Measurements from ENCODE around the gene CNTN4. TPM values are rescaled to one million over a fixed set of nuclear protein-coding genes. Genes with fewer than 3 reads are reported as not detected.

Gene CNTN4
- total RNA-seq, 1 experiment from 2014 or later, result not detected

DNA sequence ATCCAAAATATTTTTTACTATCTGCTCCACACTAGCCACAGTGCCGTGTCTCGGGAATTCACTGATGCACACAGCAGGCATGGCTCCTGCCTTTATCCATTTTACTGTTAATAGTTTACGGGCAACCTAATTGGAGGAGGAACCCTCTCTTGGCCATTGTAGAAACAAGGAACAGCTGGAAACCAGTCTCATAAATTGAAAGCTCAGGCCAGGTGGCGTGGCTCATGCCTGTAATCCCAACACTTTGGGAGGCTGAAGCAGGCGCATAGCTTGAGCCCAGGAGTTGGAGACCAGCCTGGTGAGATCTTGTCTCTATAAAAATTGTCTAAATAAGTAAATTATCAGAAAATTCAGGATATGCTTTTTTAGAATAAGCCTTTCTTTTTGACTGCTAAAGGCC is 972.5 kb downstream of the CNTN4 start:
- Mint-ChIP-seq H3K27me3 (ENCODE audit: low read depth) (peaks cover 2% of the 10 kb centered on the region), H3K4me3 (no peak overlapping the region), H3K9me3 (peaks cover 56% of the 10 kb centered on the region), H3K27ac (no peak overlapping the region), H3K36me3 (peaks cover 32% of the 10 kb centered on the region), H3K4me1 (no peaks in the 10 kb centered on the region)
- no peak for DNase-seq (ENCODE audit: low spot score)
- no peak for TF ChIP-seq ZNF416 (CRISPR knock-in tag; IDR thresholded peaks at IDR 0.05)
- TF ChIP-seq, protein P1, sequence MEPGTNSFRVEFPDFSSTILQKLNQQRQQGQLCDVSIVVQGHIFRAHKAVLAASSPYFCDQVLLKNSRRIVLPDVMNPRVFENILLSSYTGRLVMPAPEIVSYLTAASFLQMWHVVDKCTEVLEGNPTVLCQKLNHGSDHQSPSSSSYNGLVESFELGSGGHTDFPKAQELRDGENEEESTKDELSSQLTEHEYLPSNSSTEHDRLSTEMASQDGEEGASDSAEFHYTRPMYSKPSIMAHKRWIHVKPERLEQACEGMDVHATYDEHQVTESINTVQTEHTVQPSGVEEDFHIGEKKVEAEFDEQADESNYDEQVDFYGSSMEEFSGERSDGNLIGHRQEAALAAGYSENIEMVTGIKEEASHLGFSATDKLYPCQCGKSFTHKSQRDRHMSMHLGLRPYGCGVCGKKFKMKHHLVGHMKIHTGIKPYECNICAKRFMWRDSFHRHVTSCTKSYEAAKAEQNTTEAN (CRISPR knock-in tag; IDR thresholded peaks at IDR 0.05), result no peak
- TF ChIP-seq, protein P2, sequence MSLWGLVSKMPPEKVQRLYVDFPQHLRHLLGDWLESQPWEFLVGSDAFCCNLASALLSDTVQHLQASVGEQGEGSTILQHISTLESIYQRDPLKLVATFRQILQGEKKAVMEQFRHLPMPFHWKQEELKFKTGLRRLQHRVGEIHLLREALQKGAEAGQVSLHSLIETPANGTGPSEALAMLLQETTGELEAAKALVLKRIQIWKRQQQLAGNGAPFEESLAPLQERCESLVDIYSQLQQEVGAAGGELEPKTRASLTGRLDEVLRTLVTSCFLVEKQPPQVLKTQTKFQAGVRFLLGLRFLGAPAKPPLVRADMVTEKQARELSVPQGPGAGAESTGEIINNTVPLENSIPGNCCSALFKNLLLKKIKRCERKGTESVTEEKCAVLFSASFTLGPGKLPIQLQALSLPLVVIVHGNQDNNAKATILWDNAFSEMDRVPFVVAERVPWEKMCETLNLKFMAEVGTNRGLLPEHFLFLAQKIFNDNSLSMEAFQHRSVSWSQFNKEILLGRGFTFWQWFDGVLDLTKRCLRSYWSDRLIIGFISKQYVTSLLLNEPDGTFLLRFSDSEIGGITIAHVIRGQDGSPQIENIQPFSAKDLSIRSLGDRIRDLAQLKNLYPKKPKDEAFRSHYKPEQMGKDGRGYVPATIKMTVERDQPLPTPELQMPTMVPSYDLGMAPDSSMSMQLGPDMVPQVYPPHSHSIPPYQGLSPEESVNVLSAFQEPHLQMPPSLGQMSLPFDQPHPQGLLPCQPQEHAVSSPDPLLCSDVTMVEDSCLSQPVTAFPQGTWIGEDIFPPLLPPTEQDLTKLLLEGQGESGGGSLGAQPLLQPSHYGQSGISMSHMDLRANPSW (CRISPR knock-in tag; conservative IDR thresholded peaks at IDR 0.05; ENCODE audit: low read depth), result no peak
- TF ChIP-seq ZBTB21 (CRISPR knock-in tag; IDR thresholded peaks at IDR 0.05; ENCODE audit: borderline replicate concordance), result no peak
- no peak for TF ChIP-seq HMGA2 (CRISPR knock-in tag; IDR thresholded peaks at IDR 0.05)
- TF ChIP-seq ESRRA (CRISPR knock-in tag; IDR thresholded peaks at IDR 0.05; ENCODE audit: borderline replicate concordance), result no peak
- TF ChIP-seq, protein P3, sequence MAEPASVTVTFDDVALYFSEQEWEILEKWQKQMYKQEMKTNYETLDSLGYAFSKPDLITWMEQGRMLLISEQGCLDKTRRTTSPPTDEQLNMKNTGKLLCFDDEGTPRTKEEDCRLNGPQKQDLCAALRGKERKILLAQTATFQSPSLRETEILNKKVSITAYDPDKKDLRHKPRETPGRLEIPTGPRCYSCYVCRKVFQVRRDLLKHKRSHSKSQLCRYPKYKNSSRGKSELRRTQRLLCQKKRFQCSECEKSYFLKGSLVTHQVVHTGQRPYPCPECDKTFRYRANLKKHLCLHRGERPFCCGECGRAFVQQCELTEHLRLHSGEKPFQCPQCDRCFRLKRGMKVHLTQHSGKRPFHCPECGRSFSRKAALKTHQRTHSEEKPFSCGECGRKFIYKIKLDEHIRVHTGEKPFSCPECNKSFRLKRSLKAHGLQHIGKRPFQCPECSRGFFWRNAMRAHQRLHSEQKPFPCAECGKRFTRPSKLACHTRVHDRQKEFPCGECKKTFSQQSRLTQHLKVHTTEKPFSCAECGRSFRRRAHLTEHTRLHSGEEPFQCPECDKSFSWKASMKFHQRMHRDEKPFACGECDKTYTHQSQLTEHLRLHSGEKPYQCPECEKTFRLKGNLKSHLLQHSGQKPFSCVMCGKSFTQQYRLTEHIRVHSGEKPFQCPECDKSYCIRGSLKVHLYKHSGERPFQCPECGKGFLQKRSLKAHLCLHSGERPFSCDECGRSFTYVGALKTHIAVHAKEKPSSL (CRISPR knock-in tag; conservative IDR thresholded peaks at IDR 0.05), result no peak
- no peak for TF ChIP-seq TEAD4 (CRISPR knock-in tag; IDR thresholded peaks at IDR 0.05)
- no peak for TF ChIP-seq EMX1 (CRISPR knock-in tag; IDR thresholded peaks at IDR 0.05)
- no peak for TF ChIP-seq FOXJ3 (CRISPR knock-in tag; IDR thresholded peaks at IDR 0.05; ENCODE audit: borderline replicate concordance)
- no peak for TF ChIP-seq ZNF138 (CRISPR knock-in tag; conservative IDR thresholded peaks at IDR 0.05)
- TF ChIP-seq ZNF232 (CRISPR knock-in tag; IDR thresholded peaks at IDR 0.05), result no peak
- TF ChIP-seq CBFB (CRISPR knock-in tag; IDR thresholded peaks at IDR 0.05; ENCODE audit: low read depth), result no peak
- TF ChIP-seq, protein P4, sequence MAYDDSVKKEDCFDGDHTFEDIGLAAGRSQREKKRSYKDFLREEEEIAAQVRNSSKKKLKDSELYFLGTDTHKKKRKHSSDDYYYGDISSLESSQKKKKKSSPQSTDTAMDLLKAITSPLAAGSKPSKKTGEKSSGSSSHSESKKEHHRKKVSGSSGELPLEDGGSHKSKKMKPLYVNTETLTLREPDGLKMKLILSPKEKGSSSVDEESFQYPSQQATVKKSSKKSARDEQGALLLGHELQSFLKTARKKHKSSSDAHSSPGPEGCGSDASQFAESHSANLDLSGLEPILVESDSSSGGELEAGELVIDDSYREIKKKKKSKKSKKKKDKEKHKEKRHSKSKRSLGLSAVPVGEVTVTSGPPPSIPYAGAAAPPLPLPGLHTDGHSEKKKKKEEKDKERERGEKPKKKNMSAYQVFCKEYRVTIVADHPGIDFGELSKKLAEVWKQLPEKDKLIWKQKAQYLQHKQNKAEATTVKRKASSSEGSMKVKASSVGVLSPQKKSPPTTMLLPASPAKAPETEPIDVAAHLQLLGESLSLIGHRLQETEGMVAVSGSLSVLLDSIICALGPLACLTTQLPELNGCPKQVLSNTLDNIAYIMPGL (CRISPR knock-in tag; IDR thresholded peaks at IDR 0.05), result no peak
- no peak for TF ChIP-seq SP1 (CRISPR knock-in tag; conservative IDR thresholded peaks at IDR 0.05)
- TF ChIP-seq, protein P5, sequence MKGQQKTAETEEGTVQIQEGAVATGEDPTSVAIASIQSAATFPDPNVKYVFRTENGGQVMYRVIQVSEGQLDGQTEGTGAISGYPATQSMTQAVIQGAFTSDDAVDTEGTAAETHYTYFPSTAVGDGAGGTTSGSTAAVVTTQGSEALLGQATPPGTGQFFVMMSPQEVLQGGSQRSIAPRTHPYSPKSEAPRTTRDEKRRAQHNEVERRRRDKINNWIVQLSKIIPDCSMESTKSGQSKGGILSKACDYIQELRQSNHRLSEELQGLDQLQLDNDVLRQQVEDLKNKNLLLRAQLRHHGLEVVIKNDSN (CRISPR knock-in tag; IDR thresholded peaks at IDR 0.05), result no peak
- TF ChIP-seq OVOL2 (CRISPR knock-in tag; IDR thresholded peaks at IDR 0.05; ENCODE audit: borderline replicate concordance), result no peak
- no peak for TF ChIP-seq NFYB (CRISPR knock-in tag; conservative IDR thresholded peaks at IDR 0.05; ENCODE audit: low read depth)
- TF ChIP-seq ATF1 (CRISPR knock-in tag; IDR thresholded peaks at IDR 0.05), result no peak
- ChIA-PET CTCF (no interaction called here), POLR2A (no interaction called here)
- ATAC-seq, result no peak
